Measurements from ENCODE around the gene ATP6V1G1. TPM values are rescaled to one million over a fixed set of nuclear protein-coding genes. Genes with fewer than 3 reads are reported as not detected.

The ATP6V1G1 gene
- total RNA-seq, 2 donors from 2014 or later, result 59.4 to 74.4 TPM

DNA sequence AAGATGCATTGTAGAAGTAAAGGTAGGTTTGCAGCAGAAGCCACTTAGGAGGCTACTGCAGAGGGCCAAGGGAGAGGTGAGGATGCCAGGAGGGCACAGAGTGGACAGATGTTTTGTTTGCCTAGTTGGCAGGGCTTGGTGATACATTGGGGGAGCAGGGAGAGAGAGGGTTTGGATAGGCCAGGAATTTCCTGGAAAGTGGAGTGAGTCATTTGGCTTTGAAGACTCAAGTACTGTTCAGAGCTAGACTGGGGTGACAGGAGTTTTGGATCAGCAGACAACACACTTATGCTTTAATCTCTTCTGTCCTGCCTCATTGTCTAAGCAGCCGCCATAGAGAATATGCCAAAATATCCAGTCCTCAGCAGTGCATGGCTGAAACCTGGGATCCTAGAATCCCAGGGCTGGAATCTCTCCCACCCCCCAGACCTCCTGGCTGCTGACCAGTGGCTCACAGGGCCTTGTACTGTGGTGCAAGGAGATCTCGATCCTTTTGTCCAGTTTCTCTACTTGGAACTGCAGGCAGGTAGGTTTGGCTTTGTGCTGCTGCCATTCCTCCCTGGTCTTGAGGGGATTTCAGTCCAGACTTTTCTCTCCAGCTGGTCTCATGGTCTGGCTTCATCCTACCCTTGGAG lies 34.5 kb downstream of the ATP6V1G1 start:
- no peak overlapping the region for H3K9ac ChIP-seq (ENCODE audit: low read depth in 2 of 2, low read length in 2 of 2)
- H3K4me1 ChIP-seq, result no peaks in the 10 kb centered on the region
- intact Hi-C loops (cut with DNase I), result no loop called here
- no peak overlapping the region for H3K27ac ChIP-seq
- no peak for DNase-seq
- H3K9me3 ChIP-seq, result no peaks in the 10 kb centered on the region
- H3K4me3 ChIP-seq, result no peak overlapping the region
- H3K27me3 ChIP-seq, result no peaks in the 10 kb centered on the region
- H3K36me3 ChIP-seq, result no peaks in the 10 kb centered on the region
- TF ChIP-seq, protein P1, sequence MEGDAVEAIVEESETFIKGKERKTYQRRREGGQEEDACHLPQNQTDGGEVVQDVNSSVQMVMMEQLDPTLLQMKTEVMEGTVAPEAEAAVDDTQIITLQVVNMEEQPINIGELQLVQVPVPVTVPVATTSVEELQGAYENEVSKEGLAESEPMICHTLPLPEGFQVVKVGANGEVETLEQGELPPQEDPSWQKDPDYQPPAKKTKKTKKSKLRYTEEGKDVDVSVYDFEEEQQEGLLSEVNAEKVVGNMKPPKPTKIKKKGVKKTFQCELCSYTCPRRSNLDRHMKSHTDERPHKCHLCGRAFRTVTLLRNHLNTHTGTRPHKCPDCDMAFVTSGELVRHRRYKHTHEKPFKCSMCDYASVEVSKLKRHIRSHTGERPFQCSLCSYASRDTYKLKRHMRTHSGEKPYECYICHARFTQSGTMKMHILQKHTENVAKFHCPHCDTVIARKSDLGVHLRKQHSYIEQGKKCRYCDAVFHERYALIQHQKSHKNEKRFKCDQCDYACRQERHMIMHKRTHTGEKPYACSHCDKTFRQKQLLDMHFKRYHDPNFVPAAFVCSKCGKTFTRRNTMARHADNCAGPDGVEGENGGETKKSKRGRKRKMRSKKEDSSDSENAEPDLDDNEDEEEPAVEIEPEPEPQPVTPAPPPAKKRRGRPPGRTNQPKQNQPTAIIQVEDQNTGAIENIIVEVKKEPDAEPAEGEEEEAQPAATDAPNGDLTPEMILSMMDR (IDR thresholded peaks at IDR 0.05), result no peak

DNA sequence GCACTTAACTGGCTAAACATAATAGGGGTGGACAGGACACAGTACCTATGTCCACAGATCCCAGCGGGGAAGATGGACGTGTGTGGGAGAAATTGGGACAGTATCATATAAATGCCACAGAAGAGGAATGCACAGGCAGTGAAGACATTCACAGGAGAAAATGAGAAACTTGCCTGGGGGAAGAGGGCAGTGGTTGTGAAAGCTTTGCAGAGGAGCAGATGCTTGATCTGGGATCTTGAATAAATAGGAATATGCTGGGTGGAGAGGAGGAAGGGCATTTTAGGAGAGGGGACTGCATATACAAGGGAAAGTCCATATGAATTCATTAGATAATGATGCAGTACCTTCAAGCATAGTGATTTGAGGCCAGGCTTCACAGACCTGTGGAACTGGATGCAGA lies 37.1 kb downstream of the ATP6V1G1 start:
- no peak for DNase-seq
- intact Hi-C loops (cut with DNase I), result no loop called here
- Histone ChIP-seq H3K36me3 (no peaks in the 10 kb centered on the region), H3K4me3 (no peak overlapping the region), H3K9me3 (no peaks in the 10 kb centered on the region), H3K27me3 (no peaks in the 10 kb centered on the region), H3K9ac (ENCODE audit: low read depth in 2 of 2, low read length in 2 of 2) (no peak overlapping the region), H3K4me1 (no peaks in the 10 kb centered on the region), H3K27ac (no peak overlapping the region)
- TF ChIP-seq, protein P1 (IDR thresholded peaks at IDR 0.05), result no peak

GRCh38 chr9:114626415-114627020 lies 38.9 kb downstream of the ATP6V1G1 start:
- intact Hi-C loops (cut with DNase I), result no loop called here
- Histone ChIP-seq H3K4me1 (no peaks in the 10 kb centered on the region), H3K4me3 (no peak overlapping the region), H3K9me3 (no peaks in the 10 kb centered on the region), H3K27ac (no peak overlapping the region), H3K9ac (ENCODE audit: low read depth in 2 of 2, low read length in 2 of 2) (no peak overlapping the region), H3K27me3 (no peaks in the 10 kb centered on the region), H3K36me3 (no peaks in the 10 kb centered on the region)
- TF ChIP-seq, protein P1 (IDR thresholded peaks at IDR 0.05), result no peak
- no peak for DNase-seq

DNA sequence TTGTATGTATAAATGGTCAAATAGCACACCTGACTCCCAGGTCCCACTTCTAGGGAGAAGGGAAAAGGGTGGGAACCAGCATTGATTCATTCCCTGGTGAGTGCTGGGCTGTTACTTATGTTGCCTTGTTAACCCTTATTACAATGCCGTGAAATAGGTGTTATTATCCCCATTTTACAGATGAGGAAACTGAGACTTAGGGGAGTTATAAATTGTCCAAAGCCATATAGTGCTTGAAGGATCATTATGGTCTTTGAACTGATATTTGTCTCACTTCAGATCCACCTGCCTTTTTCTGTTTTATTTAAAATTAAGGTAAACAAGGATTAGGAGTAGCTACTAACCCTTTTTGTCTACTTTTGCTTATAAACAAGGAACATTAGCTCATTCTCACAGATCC lies 40.0 kb downstream of the ATP6V1G1 start:
- Histone ChIP-seq H3K36me3 (no peaks in the 10 kb centered on the region), H3K27me3 (no peaks in the 10 kb centered on the region)
- intact Hi-C loops (cut with DNase I), result no loop called here

GRCh38 chr9:114629563-114630090 lies 42.1 kb downstream of the ATP6V1G1 start:
- no peaks in the 10 kb centered on the region for H3K4me1 ChIP-seq
- H3K36me3 ChIP-seq, result no peaks in the 10 kb centered on the region
- TF ChIP-seq, protein P1 (IDR thresholded peaks at IDR 0.05), result no peak
- no peak overlapping the region for H3K4me3 ChIP-seq
- H3K27me3 ChIP-seq, result no peaks in the 10 kb centered on the region
- no peaks in the 10 kb centered on the region for H3K9me3 ChIP-seq
- intact Hi-C loops (cut with DNase I), result no loop called here
- no peak overlapping the region for H3K27ac ChIP-seq
- DNase-seq, result no peak
- H3K9ac ChIP-seq (ENCODE audit: low read depth in 2 of 2, low read length in 2 of 2), result no peak overlapping the region

More for the DNA sequence above, 40.0 kb downstream of the ATP6V1G1 start:
- Histone ChIP-seq H3K9me3 (no peaks in the 10 kb centered on the region), H3K4me3 (no peak overlapping the region), H3K4me1 (no peaks in the 10 kb centered on the region), H3K9ac (ENCODE audit: low read depth in 2 of 2, low read length in 2 of 2) (no peak overlapping the region), H3K27ac (no peak overlapping the region)
- DNase-seq, result no peak
- TF ChIP-seq, protein P1 (IDR thresholded peaks at IDR 0.05), result no peak
